T-helper 2 cell treated with Interferon-gamma antibody and Interleukin-4, amounts not matched to agents 5 μg/mL and 100 μg/mL, for 36 hours (primary cell): Measurements from ENCODE around the gene FBRSL1.
A peak's percentile ranks its signal among the peaks of the same experiment; 100 is the strongest.
"Not testable (repeated sequence)": the region's sequence is repeated elsewhere in the genome, so short reads cannot be mapped to it uniquely, and the experiment has no call there.

Experiments
- DNase-seq: peaks from one replicate; pipeline ENCODE4 v3.0.0; 2021; ENCODE audit warnings: low spot score
- H3K27ac Mint-ChIP-seq: one replicate; pipeline ENCODE4 v1.8.0; 2021; ENCODE audit warnings: mild to moderate bottlenecking, mixed read lengths
- H3K27me3 Mint-ChIP-seq: one replicate; pipeline ENCODE4 v1.8.0; 2021; ENCODE audit warnings: low read depth, mixed read lengths
- H3K36me3 Mint-ChIP-seq: one replicate; pipeline ENCODE4 v1.8.0; 2021; ENCODE audit warnings: low read depth, mixed read lengths
- H3K4me1 Mint-ChIP-seq: one replicate; pipeline ENCODE4 v1.8.0; 2021; ENCODE audit warnings: low read depth, mixed read lengths
- H3K4me3 Mint-ChIP-seq: one replicate; pipeline ENCODE4 v1.8.0; 2022; ENCODE audit warnings: mild to moderate bottlenecking, moderate library complexity, mixed read lengths
- H3K9me3 Mint-ChIP-seq: one replicate; pipeline ENCODE4 v1.8.0; 2021; ENCODE audit warnings: mixed read lengths

The FBRSL1 gene

DNA sequence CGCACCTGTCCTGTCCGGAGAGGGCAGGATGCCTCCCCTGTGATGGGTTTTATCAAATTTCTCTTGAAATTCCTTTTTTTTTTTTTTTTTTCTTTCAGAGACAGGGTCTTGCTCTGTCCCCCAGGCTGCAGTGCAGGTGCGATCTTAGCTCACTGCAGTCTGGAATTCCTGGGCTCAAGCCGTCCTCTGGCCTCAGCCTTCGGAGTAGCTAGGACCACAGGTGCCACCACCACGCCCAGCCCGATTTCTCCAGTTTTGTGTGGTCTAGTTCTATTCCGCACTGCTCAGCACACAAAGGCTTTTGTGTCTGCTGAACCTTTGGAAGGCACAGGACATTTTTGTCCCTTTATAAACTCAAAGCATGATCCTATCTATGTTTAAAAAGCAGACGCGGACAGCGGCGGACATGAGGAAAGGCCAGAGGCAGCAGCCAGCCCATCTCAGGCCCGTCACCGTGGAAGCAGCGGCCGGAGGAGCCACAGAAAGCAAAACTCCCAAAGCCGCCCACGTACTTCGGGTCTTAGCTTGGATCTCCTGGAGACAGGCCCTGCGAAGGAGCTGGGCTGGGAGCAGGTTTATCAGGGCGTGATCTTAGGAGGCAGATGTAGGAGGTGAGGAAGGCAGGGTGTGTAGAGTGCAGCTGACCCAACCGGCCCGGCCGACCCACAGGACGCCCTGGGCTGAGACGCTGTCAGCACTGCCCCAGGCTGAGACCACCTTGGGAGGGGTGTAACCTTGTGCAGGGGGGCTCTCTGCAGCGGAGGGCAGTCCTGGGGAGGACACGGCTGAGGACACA lies 30.9 kb upstream of the FBRSL1 start:
- no peaks in the 10 kb centered on the region for H3K4me1 Mint-ChIP-seq
- H3K9me3 Mint-ChIP-seq = peaks cover 7% of the 10 kb centered on the region
- H3K27ac Mint-ChIP-seq = no peak overlapping the region
- no peaks in the 10 kb centered on the region for H3K36me3 Mint-ChIP-seq
- H3K4me3 Mint-ChIP-seq = no peak overlapping the region
- DNase-seq = no peak
- H3K27me3 Mint-ChIP-seq = no peaks in the 10 kb centered on the region

DNA sequence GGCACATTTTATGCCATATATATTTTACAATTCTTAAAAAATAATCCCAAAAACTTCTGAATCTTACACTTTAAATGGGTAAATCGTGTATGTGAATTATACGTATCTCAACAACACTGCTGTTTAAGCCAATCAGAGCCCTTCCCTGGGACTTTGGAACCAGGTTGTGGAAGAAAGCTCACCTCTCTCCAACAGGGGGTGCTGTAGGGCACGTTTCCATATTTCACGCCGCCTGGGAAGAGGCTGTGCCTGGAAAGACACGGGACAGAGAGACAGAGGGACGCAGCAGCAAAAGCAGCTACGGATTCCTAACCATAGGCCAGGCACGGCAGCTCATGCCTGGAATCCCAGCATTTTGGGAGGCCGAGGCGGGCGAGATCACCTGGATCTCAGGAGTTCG lies 29.4 kb upstream of the FBRSL1 start:
- no peak for DNase-seq
- Mint-ChIP-seq H3K36me3 (no peaks in the 10 kb centered on the region), H3K9me3 (peaks cover 5% of the 10 kb centered on the region), H3K4me3 (no peak overlapping the region), H3K27ac (no peak overlapping the region), H3K4me1 (no peaks in the 10 kb centered on the region), H3K27me3 (no peaks in the 10 kb centered on the region)

DNA sequence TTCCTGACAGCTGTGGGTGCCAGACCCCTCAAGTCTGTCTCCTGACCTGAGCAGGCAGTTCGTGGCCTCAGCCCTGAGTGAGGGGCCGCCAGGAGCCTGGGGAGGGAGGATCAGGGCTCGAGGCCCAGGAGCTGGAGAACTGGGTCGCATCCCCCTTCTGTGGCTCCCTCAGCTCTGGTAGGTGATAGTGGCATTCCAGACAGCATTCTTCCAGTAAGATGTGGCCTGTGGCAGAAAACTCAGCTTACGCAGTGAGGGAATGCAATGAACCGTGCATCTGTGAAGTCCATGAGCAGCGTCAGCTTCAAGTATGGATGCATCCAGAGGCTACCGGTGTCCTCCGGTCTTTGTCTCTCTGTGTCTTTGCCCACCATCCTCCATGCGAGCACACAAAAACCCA lies 28.4 kb upstream of the FBRSL1 start:
- Mint-ChIP-seq H3K36me3 (no peaks in the 10 kb centered on the region), H3K27ac (no peak overlapping the region)

DNA sequence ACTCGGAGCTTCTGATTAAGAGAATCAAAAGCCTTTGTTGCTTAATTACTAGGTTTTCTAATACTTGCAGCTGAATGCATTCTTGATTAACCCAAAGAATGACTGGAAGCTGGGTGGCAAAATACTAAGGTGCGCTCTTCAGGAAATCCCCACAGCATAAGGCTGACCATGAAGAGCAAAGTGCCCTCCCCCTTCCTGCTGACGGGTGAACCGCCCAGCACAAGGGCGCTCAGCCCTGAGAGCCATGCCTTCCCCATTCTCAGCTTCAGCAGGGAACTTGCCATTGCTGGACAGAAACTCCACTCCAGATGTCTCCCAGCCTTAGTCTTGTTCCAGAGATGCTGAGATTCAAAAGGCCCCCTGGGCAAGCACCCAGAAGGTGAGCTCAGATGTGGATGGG lies 27.2 kb upstream of the FBRSL1 start:
- H3K36me3 Mint-ChIP-seq = no peaks in the 10 kb centered on the region
- DNase-seq = no peak
- H3K9me3 Mint-ChIP-seq = no peaks in the 10 kb centered on the region
- H3K4me3 Mint-ChIP-seq = no peak overlapping the region
- no peaks in the 10 kb centered on the region for H3K4me1 Mint-ChIP-seq
- H3K27ac Mint-ChIP-seq = no peak overlapping the region
- no peaks in the 10 kb centered on the region for H3K27me3 Mint-ChIP-seq

More for the DNA sequence above, 28.4 kb upstream of the FBRSL1 start:
- DNase-seq = no peak
- no peaks in the 10 kb centered on the region for H3K9me3 Mint-ChIP-seq
- no peak overlapping the region for H3K4me3 Mint-ChIP-seq
- H3K27me3 Mint-ChIP-seq = no peaks in the 10 kb centered on the region
- no peaks in the 10 kb centered on the region for H3K4me1 Mint-ChIP-seq

DNA sequence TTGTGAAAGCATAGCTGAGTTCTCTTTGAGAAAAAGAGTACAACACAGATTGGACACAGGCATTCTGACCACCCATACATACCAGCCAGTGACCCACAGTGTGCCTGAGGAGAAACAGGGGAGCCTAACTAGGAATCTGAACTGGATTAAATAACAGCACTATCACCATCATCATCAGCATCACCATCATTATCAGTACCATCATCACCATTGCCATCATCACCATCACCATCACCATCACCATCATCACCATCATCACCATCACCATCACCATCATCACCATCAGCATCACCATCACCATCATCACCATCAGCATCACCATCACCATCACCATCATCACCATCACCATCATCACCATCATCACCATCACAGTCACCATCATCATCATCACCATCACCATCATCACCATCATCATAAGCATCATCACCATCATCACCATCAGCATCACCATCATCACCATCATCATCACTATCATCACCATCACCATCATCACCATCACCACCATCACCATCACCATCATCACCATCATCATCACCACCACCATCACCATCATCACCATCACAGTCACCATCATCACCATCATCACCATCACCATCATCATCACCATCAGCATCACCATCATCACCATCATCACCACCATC lies 26.5 kb upstream of the FBRSL1 start:
- H3K4me1 Mint-ChIP-seq, H3K9me3 Mint-ChIP-seq, H3K36me3 Mint-ChIP-seq, H3K4me3 Mint-ChIP-seq, H3K27me3 Mint-ChIP-seq, DNase-seq, H3K27ac Mint-ChIP-seq: not testable (repeated sequence)

DNA sequence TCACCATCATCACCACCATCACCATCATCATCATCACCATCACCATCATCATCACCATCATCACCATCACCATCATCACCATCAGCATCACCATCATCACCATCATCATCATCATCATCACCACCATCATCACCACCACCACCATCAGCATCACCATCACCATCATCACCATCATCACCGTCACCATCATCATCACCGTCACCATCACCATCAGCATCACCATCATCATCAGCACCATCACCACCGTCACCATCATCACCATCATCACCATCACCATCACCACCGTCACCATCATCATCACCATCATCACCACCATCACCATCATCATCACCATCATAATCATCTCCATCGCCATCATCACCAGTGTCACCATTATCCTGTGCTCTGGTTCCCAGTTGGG lies 25.6 kb upstream of the FBRSL1 start:
- not testable (repeated sequence) for H3K4me3 Mint-ChIP-seq, H3K27me3 Mint-ChIP-seq, H3K4me1 Mint-ChIP-seq, H3K9me3 Mint-ChIP-seq, H3K36me3 Mint-ChIP-seq, H3K27ac Mint-ChIP-seq, DNase-seq

DNA sequence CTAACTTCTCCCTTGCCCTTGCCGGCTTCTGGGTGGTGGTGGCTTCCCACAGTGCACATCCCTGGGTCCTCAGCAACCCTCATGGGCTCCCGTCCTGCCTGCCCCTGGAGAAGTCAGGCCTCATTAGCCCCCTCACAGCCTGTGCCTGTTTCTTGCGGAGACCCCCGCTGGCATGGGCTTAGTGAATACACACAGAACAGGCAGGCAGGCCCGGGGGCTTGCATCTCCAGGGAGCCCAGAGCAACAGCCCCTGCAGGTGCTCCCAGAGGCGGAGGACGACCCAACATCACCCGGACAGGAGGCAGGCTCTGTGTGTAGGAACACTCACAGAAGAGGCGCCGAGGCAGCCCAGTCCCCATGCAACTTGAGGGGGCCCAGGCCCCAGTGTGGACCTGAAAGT lies 25.1 kb upstream of the FBRSL1 start:
- Mint-ChIP-seq H3K4me3 (no peak overlapping the region), H3K27ac (no peak overlapping the region), H3K36me3 (no peaks in the 10 kb centered on the region)

DNA sequence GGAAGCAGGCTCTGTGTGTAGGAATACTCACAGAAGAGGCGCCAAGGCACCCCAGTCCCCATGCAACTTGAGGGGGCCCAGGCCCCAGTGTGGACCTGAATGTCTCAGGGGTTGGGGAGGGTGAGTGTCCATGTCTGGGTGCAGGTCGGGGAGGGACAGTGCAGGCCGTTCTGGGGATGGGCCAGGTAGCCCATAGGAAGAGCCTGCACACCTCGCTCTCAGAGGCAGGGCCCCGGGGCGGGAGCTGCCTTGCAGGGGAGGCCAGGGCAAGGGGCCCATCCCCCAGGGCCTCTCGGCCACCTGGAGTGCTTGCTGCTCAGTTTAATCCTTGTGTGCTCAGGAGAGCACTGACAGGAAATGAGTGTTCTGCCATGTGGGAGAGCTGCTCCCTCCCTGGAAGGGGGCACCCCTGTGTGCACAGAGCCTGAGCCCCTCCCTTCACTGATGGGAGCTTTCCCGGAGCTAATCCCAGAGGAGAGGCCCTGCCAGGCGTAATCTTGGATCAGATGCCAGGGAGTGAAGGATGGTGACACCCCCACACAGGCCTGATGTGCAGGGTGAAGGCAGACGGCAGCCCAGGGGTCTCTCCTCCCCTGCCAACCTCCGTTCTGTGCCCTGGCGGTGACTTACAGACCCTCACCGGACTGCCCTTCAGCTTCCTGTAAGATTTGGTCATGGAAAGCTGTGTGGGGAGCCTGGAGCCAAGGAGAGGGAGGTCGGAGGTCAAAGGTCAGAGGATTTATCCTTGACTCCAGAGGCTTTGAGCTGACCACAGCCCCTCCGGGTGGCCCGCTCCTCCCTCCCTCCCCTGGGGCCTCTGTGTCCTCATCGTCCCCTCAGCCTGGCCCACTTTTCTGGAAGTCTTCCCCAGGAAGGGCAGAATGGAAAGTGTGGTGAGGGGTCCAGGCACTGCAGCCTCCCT lies 24.4 kb upstream of the FBRSL1 start:
- Mint-ChIP-seq H3K27ac (no peak overlapping the region), H3K27me3 (peaks cover 13% of the 10 kb centered on the region), H3K4me1 (peaks cover 13% of the 10 kb centered on the region), H3K4me3 (no peak overlapping the region), H3K36me3 (no peaks in the 10 kb centered on the region), H3K9me3 (no peaks in the 10 kb centered on the region)
- DNase-seq = no peak

More for the DNA sequence above, 25.1 kb upstream of the FBRSL1 start:
- DNase-seq = no peak
- peaks cover 10% of the 10 kb centered on the region for H3K4me1 Mint-ChIP-seq
- H3K27me3 Mint-ChIP-seq = peaks cover 11% of the 10 kb centered on the region
- no peaks in the 10 kb centered on the region for H3K9me3 Mint-ChIP-seq

DNA sequence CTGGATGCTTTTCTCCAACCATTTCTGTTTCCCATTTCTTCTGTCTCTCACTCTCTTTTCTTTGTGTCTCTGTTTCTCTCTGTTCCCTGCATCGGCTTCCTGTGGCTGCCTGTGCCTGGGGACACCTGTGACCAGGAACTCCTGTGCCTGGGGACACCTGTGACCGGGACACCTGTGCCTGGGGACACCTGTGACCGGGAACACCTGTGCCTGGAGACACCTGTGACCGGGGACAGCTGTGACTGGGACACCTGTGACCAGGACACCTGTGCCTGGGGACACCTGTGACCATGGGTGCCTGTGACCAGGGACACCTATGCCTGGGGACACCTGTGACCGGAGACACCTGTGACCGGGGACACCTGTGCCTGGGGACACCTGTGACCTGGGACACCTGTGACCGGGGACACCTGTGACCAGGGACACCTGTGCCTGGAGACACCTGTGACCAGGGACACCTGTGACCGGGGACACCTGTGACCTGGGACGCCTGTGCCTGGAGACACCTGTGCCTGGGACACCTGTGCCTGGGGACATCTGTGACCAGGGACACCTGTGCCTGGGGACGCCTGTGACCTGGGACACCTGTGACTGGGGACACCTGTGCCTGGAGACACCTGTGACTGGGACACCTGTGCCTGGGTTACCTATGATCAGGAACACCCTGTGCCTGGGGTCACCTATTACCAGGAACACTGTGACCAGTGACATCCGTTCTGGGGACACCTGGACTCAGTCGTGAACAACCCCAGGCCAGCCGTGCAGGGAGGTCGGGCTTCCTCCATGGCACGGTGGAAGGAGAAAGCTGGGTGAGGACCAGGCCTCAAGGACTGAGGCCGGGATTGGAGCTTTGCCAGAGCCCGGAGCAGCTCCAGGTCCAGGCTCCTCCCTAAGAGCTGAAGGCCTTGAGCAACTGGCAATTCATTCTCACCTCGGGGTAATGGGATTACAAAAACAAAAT lies 23.4 kb upstream of the FBRSL1 start:
- Mint-ChIP-seq H3K36me3 (no peaks in the 10 kb centered on the region), H3K27ac (peak overlapping the region; percentile 57), H3K4me1 (peaks cover 14% of the 10 kb centered on the region), H3K4me3 (no peak overlapping the region), H3K27me3 (peaks cover 13% of the 10 kb centered on the region), H3K9me3 (no peaks in the 10 kb centered on the region)
- DNase-seq = no peak

DNA sequence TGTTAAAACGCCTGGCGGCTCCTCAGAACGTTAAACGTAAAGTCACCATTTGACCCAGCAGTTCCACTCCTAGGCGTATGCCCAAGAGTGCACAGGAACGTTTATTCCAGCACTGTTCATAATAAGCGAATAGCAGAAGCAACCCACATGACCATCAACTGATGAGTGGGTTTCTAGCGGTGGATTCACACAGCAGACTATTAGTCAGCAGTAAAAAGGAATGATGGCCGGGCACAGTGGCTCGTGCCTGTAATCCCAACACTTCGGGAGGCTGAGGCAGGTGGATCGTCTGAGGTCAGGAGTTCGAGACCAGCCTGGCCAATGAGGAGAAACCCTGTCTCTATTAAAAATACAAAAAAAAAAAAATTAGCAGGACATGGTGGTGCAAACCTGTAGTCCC lies 22.4 kb upstream of the FBRSL1 start:
- no peak for DNase-seq
- Mint-ChIP-seq H3K27ac (no peak overlapping the region), H3K36me3 (no peaks in the 10 kb centered on the region), H3K9me3 (no peaks in the 10 kb centered on the region), H3K4me3 (no peak overlapping the region), H3K4me1 (peaks cover 18% of the 10 kb centered on the region), H3K27me3 (peaks cover 13% of the 10 kb centered on the region)

DNA sequence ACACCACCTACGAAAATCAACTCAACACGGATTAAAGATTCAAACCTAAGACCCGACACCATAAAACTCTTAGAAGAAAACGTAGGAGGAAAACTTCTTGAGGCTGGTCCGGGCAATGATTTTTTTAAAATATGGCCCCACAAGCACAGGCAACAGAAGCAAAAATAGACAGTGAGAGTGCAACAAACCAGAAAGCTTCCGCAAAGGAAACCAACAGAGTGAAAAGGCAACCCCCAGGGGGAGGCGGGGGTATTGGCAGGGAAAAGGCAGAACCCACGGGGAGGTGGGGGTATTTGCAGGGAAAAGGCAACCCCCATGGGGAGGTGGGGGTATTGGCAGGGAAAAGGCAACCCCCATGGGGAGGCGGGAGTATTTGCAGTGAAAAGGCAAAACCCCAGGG lies 20.5 kb upstream of the FBRSL1 start:
- H3K4me3 Mint-ChIP-seq = peak overlapping the region; percentile 52
- H3K9me3 Mint-ChIP-seq = no peaks in the 10 kb centered on the region
- peaks cover 13% of the 10 kb centered on the region for H3K27me3 Mint-ChIP-seq
- H3K27ac Mint-ChIP-seq = peak overlapping the region; percentile 2
- H3K4me1 Mint-ChIP-seq = peaks cover 18% of the 10 kb centered on the region
- H3K36me3 Mint-ChIP-seq = no peaks in the 10 kb centered on the region
- no peak for DNase-seq

DNA sequence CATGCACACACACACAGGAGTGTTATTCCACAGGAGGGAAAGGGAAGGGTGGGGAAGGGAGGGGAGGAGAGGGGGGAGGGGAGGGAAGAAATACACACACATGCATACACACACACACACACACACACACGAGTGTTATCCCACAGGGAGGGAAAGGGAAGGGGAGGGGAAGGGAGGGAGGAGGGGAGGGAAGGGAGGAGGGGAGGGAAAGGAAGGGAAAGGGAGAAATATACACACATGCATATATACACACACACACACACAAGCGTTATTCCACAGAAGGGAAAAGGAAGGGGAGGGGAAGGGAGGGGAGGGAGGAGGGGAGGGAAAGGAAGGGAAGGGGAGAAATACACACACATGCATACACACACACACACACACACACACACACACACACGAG lies 19.6 kb upstream of the FBRSL1 start:
- peaks cover 19% of the 10 kb centered on the region for H3K4me1 Mint-ChIP-seq
- DNase-seq = no peak
- no peak overlapping the region for H3K4me3 Mint-ChIP-seq
- H3K36me3 Mint-ChIP-seq = no peaks in the 10 kb centered on the region
- no peak overlapping the region for H3K27ac Mint-ChIP-seq
- H3K27me3 Mint-ChIP-seq = peaks cover 13% of the 10 kb centered on the region
- H3K9me3 Mint-ChIP-seq = no peaks in the 10 kb centered on the region
